ENCODE data around the gene EYS.
A peak's percentile ranks its signal among the peaks of the same experiment; 100 is the strongest.
"Not testable (repeated sequence)": the region's sequence is repeated elsewhere in the genome, so short reads cannot be mapped to it uniquely, and the experiment has no call there.

EYS gene

GRCh38 chr6:63800386-63800785 lies 1906.6 kb downstream of the EYS start:
- not testable (repeated sequence) for DNase-seq (ENCODE audit: extremely low spot score, insufficient read length, low read depth); FAIRE-seq

GRCh38 chr6:63799813-63800212 lies 1907.2 kb downstream of the EYS start:
- FAIRE-seq: no peak
- DNase-seq (ENCODE audit: extremely low spot score, insufficient read length, low read depth): no peak

GRCh38 chr6:63799313-63799712 lies 1907.7 kb downstream of the EYS start:
- no peak for FAIRE-seq
- no peak for DNase-seq (ENCODE audit: extremely low spot score, insufficient read length, low read depth)

GRCh38 chr6:63798378-63798777 lies 1908.6 kb downstream of the EYS start:
- no peak for FAIRE-seq
- no peak for DNase-seq (ENCODE audit: extremely low spot score, insufficient read length, low read depth)

- DNase-seq (ENCODE audit: extremely low spot score, insufficient read length, low read depth) (no peak), FAIRE-seq (no peak)
Measured at GRCh38 chr6:63797721-63798120, 1909.3 kb downstream of the EYS start.

GRCh38 chr6:63795826-63796225 lies 1911.2 kb downstream of the EYS start:
- FAIRE-seq: no peak
- no peak for DNase-seq (ENCODE audit: extremely low spot score, insufficient read length, low read depth)

- DNase-seq (ENCODE audit: extremely low spot score, insufficient read length, low read depth) (no peak), FAIRE-seq (no peak)
Measured at GRCh38 chr6:63795006-63795405, 1912.0 kb downstream of the EYS start.

- FAIRE-seq (no peak), DNase-seq (ENCODE audit: extremely low spot score, insufficient read length, low read depth) (no peak)
Measured at GRCh38 chr6:63793465-63794137, 1913.4 kb downstream of the EYS start.

GRCh38 chr6:63792736-63793464 lies 1914.1 kb downstream of the EYS start:
- no peak for DNase-seq (ENCODE audit: extremely low spot score, insufficient read length, low read depth)

GRCh38 chr6:63790334-63790733 lies 1916.7 kb downstream of the EYS start:
- DNase-seq (ENCODE audit: extremely low spot score, insufficient read length, low read depth) (no peak), FAIRE-seq (peak; percentile 75)

More at GRCh38 chr6:63792736-63793464, 1914.1 kb downstream of the EYS start:
- no peak for FAIRE-seq

- DNase-seq (ENCODE audit: extremely low spot score, insufficient read length, low read depth) (no peak), FAIRE-seq (no peak)
Measured at GRCh38 chr6:63789699-63790098, 1917.3 kb downstream of the EYS start.

- DNase-seq (ENCODE audit: extremely low spot score, insufficient read length, low read depth) (no peak), FAIRE-seq (no peak)
Measured at GRCh38 chr6:63788569-63788968, 1918.5 kb downstream of the EYS start.

GRCh38 chr6:63787021-63787420 lies 1920.0 kb downstream of the EYS start:
- DNase-seq (ENCODE audit: extremely low spot score, insufficient read length, low read depth): no peak
- no peak for FAIRE-seq

GRCh38 chr6:63785006-63785405 lies 1922.0 kb downstream of the EYS start:
- FAIRE-seq (no peak), DNase-seq (ENCODE audit: extremely low spot score, insufficient read length, low read depth) (no peak)

GRCh38 chr6:63783096-63783495 lies 1923.9 kb downstream of the EYS start:
- DNase-seq (ENCODE audit: extremely low spot score, insufficient read length, low read depth) (no peak), FAIRE-seq (no peak)

- DNase-seq (ENCODE audit: extremely low spot score, insufficient read length, low read depth) (no peak), FAIRE-seq (no peak)
Measured at GRCh38 chr6:63774961-63775360, 1932.1 kb downstream of the EYS start.

- DNase-seq (ENCODE audit: extremely low spot score, insufficient read length, low read depth): no peak
- FAIRE-seq: no peak
Measured at GRCh38 chr6:63773200-63773599, 1933.8 kb downstream of the EYS start.

GRCh38 chr6:63765828-63766227 lies 1941.2 kb downstream of the EYS start:
- no peak for DNase-seq (ENCODE audit: extremely low spot score, insufficient read length, low read depth)
- FAIRE-seq: no peak

GRCh38 chr6:63764318-63764916 lies 1942.6 kb downstream of the EYS start:
- no peak for FAIRE-seq
- DNase-seq (ENCODE audit: extremely low spot score, insufficient read length, low read depth): no peak

- DNase-seq (ENCODE audit: extremely low spot score, insufficient read length, low read depth) (no peak), FAIRE-seq (no peak)
Measured at GRCh38 chr6:63760199-63760598, 1946.8 kb downstream of the EYS start.

- FAIRE-seq (no peak), DNase-seq (ENCODE audit: extremely low spot score, insufficient read length, low read depth) (no peak)
Measured at GRCh38 chr6:63759605-63760105, 1947.4 kb downstream of the EYS start.

Measured in GM18507 (cell line).